HEK293 (cell line): Measurements from ENCODE around the gene CHD5.

ENCODE experiments used
- CTCF ChIA-PET: fragments of 350-600 bp; formaldehyde crosslinking; extraction: SDS; loops from one replicate; lab custom pipeline; 2021; ENCODE audit warnings: antibody characterized with exemption; lab: Yijun Ruan, JAX
- POLR2A ChIA-PET: fragments of 300-600 bp; formaldehyde crosslinking; extraction: SDS; loops from one replicate; lab custom pipeline; 2020; ENCODE audit warnings: antibody characterized with exemption, inconsistent platforms; lab: Yijun Ruan, JAX
- H3K27ac ChIP-seq: fragments of 200-500 bp; sonication (Bioruptor generic); 2 replicates; pipeline ENCODE4 v1.5.1; 2014; ENCODE audit warnings: low read depth, low read length, control low read depth, inconsistent platforms; ENCODE audit errors: extremely low read depth
- H3K36me3 ChIP-seq, 2 experiments: fragments of 200-500 bp in 1 of 2; sonication (Bioruptor generic) in 1 of 2; 1 replicate in 1 of 2; 2 replicates in 1 of 2; pipeline ENCODE4 v1.5.1; 2014 to 2017; ENCODE audit warnings: inconsistent platforms in 2 of 2, low read length in 2 of 2; ENCODE audit not compliant: control insufficient read depth in 2 of 2, insufficient read depth in 1 of 2
- H3K4me1 ChIP-seq: fragments of 200-500 bp; sonication (Bioruptor generic); 2 replicates; pipeline ENCODE4 v1.5.1; 2014; ENCODE audit warnings: mild to moderate bottlenecking, low read length, inconsistent platforms; ENCODE audit not compliant: control insufficient read depth, insufficient read depth
- H3K4me3 ChIP-seq: 2 replicates; pipeline ENCODE4 v1.5.1; 2011; ENCODE audit warnings: low read depth, mild to moderate bottlenecking, control low read depth, low read length, moderate library complexity
- H3K9me3 ChIP-seq: fragments of 200-500 bp; sonication (Bioruptor generic); 2 replicates; pipeline ENCODE4 v1.5.1; 2014; ENCODE audit warnings: low read depth, low read length, inconsistent platforms; ENCODE audit not compliant: control insufficient read depth, insufficient read depth
- BCL11A ChIP-seq: fragments of 450-650 bp; formaldehyde crosslinking; IDR thresholded peaks from 2 replicates; pipeline ENCODE4 v1.5.1; 2016; ENCODE audit warnings: low read depth, missing biosample characterization, missing genetic modification characterization
- GLIS1 ChIP-seq: fragments of 450-650 bp; formaldehyde crosslinking; IDR thresholded peaks from 2 replicates; pipeline ENCODE4 v1.5.1; 2016; ENCODE audit warnings: missing biosample characterization, missing genetic modification characterization
- GLIS2 ChIP-seq: fragments of 450-650 bp; formaldehyde crosslinking; IDR thresholded peaks from 2 replicates; pipeline ENCODE4 v1.5.1; 2016; ENCODE audit warnings: missing biosample characterization, missing genetic modification characterization
- HOXC10 ChIP-seq: sonication (generic); formaldehyde crosslinking; IDR thresholded peaks from 2 replicates; pipeline ENCODE4 v1.8.1; 2023; ENCODE audit warnings: mild to moderate bottlenecking, missing genetic modification reagents
- TCF7L2 ChIP-seq: IDR thresholded peaks from 2 replicates; pipeline ENCODE4 v1.6.1; 2011; ENCODE audit warnings: low read depth, mild to moderate bottlenecking, inconsistent platforms, low read length, moderate library complexity, borderline replicate concordance
- ZIC2 ChIP-seq: fragments of 450-650 bp; formaldehyde crosslinking; IDR thresholded peaks from 2 replicates; pipeline ENCODE4 v1.5.1; 2016; ENCODE audit warnings: missing biosample characterization, missing genetic modification characterization
- ZNF112 ChIP-seq: fragments of 450-650 bp; formaldehyde crosslinking; IDR thresholded peaks from 2 replicates; pipeline ENCODE4 v1.5.0; 2017; ENCODE audit warnings: missing biosample characterization, missing genetic modification characterization
- ZNF211 ChIP-seq: fragments of 450-650 bp; formaldehyde crosslinking; IDR thresholded peaks from 2 replicates; pipeline ENCODE4 v1.5.1; 2016; ENCODE audit warnings: low read depth, missing biosample characterization, missing genetic modification characterization
- ZNF324 ChIP-seq: fragments of 450-650 bp; formaldehyde crosslinking; IDR thresholded peaks from 2 replicates; pipeline ENCODE4 v1.5.1; 2016; ENCODE audit warnings: missing biosample characterization, missing genetic modification characterization
- ZNF558 ChIP-seq: fragments of 450-650 bp; formaldehyde crosslinking; IDR thresholded peaks from 2 replicates; pipeline ENCODE4 v1.5.1; 2016; ENCODE audit warnings: missing biosample characterization, missing genetic modification characterization
- ZNF596 ChIP-seq: fragments of 450-650 bp; IDR thresholded peaks from 2 replicates; pipeline ENCODE4 v1.5.0; 2018; ENCODE audit warnings: missing biosample characterization, mild to moderate bottlenecking, missing genetic modification characterization, moderate library complexity
- ZNF600 ChIP-seq: fragments of 450-650 bp; formaldehyde crosslinking; IDR thresholded peaks from 2 replicates; pipeline ENCODE4 v1.5.1; 2016; ENCODE audit warnings: missing biosample characterization, missing genetic modification characterization
- ZSCAN30 ChIP-seq: fragments of 450-650 bp; IDR thresholded peaks from 2 replicates; pipeline ENCODE4 v1.5.1; 2018; ENCODE audit warnings: missing biosample characterization, mild to moderate bottlenecking, missing genetic modification characterization, moderate library complexity
- TF ChIP-seq, protein P1 (sequence below): fragments of 450-650 bp; formaldehyde crosslinking; IDR thresholded peaks from 2 replicates; pipeline ENCODE4 v1.5.1; 2016; ENCODE audit warnings: missing biosample characterization, missing genetic modification characterization
- TF ChIP-seq, protein P2 (sequence below): fragments of 450-650 bp; formaldehyde crosslinking; IDR thresholded peaks from 2 replicates; pipeline ENCODE4 v1.5.1; 2017; ENCODE audit warnings: missing biosample characterization, missing genetic modification characterization
- TF ChIP-seq, protein P3 (sequence below): fragments of 450-650 bp; formaldehyde crosslinking; IDR thresholded peaks from 2 replicates; pipeline ENCODE4 v1.5.1; 2016; ENCODE audit warnings: missing biosample characterization, missing genetic modification characterization, borderline replicate concordance

CHD5 gene

DNA sequence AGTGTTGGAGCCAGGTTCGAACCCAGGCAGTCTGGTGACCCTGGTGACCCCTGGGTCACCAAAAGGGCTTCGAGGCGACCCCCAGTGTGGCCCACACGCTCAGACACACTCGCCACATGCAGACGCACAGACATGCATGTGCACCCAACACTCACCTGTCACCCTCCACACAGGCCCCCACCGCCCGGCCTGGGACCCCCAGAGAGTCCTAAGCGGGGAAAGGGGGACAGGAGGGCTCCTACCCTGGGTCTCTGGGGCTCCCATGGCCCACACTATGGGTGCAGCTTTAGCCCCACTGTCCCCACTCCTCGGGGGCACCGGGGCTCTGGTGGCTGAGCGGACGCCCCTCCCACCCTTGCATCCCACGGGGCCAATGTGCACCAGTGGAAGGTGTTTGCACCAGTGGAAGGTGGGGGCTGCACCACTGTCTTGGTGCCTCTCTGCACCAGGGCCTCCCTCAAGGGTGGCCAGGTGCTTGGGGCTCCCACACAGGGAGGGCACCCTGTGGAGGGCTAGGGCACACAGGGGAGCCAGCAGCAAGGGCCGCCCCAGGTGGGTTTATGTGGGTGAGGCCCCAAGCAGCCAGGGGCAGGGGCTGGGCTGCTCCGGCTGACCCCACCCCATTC is 9.9 kb downstream of the CHD5 start (continued):
- TF ChIP-seq ZNF600 (tag by site-specific recombination) (no peak), GLIS2 (tag by site-specific recombination) (no peak), ZSCAN30 (no peak), ZNF324 (tag by site-specific recombination) (no peak), ZNF558 (tag by site-specific recombination) (no peak), ZNF211 (no peak), TCF7L2 (no peak), ZNF112 (tag by site-specific recombination) (no peak)
- TF ChIP-seq, protein P1, sequence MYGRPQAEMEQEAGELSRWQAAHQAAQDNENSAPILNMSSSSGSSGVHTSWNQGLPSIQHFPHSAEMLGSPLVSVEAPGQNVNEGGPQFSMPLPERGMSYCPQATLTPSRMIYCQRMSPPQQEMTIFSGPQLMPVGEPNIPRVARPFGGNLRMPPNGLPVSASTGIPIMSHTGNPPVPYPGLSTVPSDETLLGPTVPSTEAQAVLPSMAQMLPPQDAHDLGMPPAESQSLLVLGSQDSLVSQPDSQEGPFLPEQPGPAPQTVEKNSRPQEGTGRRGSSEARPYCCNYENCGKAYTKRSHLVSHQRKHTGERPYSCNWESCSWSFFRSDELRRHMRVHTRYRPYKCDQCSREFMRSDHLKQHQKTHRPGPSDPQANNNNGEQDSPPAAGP (tag by site-specific recombination) = no peak
- TF ChIP-seq, protein P2, sequence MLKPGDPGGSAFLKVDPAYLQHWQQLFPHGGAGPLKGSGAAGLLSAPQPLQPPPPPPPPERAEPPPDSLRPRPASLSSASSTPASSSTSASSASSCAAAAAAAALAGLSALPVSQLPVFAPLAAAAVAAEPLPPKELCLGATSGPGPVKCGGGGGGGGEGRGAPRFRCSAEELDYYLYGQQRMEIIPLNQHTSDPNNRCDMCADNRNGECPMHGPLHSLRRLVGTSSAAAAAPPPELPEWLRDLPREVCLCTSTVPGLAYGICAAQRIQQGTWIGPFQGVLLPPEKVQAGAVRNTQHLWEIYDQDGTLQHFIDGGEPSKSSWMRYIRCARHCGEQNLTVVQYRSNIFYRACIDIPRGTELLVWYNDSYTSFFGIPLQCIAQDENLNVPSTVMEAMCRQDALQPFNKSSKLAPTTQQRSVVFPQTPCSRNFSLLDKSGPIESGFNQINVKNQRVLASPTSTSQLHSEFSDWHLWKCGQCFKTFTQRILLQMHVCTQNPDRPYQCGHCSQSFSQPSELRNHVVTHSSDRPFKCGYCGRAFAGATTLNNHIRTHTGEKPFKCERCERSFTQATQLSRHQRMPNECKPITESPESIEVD = no peak

DNA sequence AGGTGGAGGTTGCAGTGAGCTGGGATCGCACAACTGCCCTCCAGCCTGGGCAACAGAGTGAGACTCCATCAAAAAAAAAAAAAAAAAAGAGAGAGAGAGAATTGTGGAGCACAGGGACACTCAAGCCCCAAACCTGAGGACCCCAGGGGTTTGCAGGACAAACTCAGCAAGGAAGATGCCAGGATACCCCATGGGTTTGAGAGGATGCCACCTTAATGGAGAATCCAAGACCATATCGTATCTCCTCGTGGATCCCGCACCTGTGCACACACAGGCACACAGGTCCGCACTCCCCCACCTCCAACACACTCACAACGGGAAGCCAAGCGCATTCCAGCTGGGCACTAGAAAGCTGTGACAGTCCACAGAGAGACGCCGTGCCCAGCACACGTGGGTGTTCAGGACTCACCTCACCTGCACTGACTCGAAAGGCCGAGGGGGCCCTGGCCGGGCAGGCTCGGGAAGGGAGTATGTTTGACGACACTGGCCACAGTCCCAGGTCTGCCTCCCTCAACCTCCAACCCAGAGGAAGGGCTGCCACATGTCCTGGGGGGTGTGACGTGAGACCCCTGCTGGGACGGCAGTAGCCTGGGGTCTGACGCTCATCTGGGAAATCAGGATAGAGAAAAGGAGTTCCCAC is 11.1 kb downstream of the CHD5 start:
- POLR2A ChIA-PET = no interaction called here
- no peaks in the 10 kb centered on the region for H3K36me3 ChIP-seq
- H3K27ac ChIP-seq = no peak overlapping the region
- H3K9me3 ChIP-seq = no peaks in the 10 kb centered on the region
- H3K4me3 ChIP-seq = no peak overlapping the region
- TF ChIP-seq BCL11A (tag by site-specific recombination) = no peak
- peak; percentile 11; the same call in 1 of the 2 replicates for TF ChIP-seq GLIS1
- TF ChIP-seq ZIC2 = 0 out of 2 replicates have a peak, but pooled peaks have one; percentile 12
- no peak for TF ChIP-seq ZNF596 (tag by site-specific recombination)
- no peaks in the 10 kb centered on the region for H3K4me1 ChIP-seq
- CTCF ChIA-PET = interaction anchor here (0.6 to 1.3 kb wide), 2 partner anchors 16 to 75 kb away, joined by 3 read pairs; partner anchors contain the start of gene HES3

DNA sequence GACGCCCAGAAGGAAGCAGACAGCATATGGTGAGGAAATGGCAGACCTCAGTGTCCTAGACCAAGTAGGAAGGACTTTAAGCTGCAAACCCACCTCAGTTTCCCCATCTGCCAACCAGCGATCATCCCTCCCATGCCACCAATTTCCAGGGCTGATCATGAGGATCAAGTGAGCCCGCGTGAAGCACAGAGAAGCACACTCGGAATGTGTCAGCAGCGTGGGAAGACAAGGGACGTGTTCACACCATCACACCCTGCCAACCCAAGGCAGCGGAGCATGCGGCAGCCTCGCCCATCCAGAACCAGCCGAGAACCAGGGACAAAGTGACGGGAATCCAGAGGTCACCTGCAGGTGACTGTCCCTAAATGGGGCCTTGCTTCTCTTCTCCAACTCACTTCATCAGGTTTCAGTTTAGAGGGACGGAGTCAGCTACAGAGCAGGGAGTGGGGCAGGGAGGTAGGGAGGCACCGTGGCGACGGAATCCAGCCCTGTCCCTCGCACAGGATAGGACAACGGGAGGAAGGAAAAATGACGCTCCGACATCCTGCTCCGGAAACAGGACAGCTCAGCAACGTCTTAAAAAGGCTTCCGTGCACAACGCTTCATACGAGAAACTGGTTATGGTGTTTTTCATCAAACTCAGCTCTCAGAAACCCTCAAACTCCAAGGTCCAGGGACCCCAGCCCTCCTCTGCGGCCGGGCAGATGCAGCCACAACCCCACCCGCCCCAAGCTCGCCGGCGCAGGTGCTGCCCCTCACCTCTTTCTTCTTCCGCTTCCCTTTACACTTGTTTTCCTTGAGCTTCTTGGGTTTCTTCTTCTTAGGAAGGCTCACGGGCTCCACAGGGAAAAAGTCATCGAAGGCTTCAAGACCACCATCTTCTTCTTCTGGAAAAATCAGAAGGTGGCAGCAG is 12.5 kb downstream of the CHD5 start:
- ChIA-PET POLR2A (no interaction called here), CTCF (interaction anchor here (0.7 to 1.3 kb wide), 5 partner anchors 10 to 306 kb away, joined by 3 to 5 read pairs (median 3); no protein-coding TSS in a partner anchor)
- Histone ChIP-seq H3K9me3 (no peaks in the 10 kb centered on the region), H3K4me1 (no peaks in the 10 kb centered on the region), H3K27ac (no peak overlapping the region), H3K4me3 (no peak overlapping the region), H3K36me3 (no peaks in the 10 kb centered on the region)
- TF ChIP-seq, protein P3, sequence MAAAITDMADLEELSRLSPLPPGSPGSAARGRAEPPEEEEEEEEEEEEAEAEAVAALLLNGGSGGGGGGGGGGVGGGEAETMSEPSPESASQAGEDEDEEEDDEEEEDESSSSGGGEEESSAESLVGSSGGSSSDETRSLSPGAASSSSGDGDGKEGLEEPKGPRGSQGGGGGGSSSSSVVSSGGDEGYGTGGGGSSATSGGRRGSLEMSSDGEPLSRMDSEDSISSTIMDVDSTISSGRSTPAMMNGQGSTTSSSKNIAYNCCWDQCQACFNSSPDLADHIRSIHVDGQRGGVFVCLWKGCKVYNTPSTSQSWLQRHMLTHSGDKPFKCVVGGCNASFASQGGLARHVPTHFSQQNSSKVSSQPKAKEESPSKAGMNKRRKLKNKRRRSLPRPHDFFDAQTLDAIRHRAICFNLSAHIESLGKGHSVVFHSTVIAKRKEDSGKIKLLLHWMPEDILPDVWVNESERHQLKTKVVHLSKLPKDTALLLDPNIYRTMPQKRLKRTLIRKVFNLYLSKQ (tag by site-specific recombination) = no peak
- TF ChIP-seq ZNF600 (tag by site-specific recombination) (peak; percentile 58; the same call in 1 of the 2 replicates), HOXC10 (CRISPR knock-in tag) (no peak)
